GM18498 (cell line): ENCODE data around the gene MIF4GD.
A peak's percentile ranks its signal among the peaks of the same experiment; 100 is the strongest.
"Not testable (repeated sequence)": the region's sequence is repeated elsewhere in the genome, so short reads cannot be mapped to it uniquely, and the experiment has no call there.

ENCODE experiments used
- ATAC-seq: cut with Tn5 transposase; IDR thresholded peaks from one replicate; pipeline ENCODE4 v1.9.1; 2021; ENCODE audit warnings: mild to moderate bottlenecking, moderate library complexity; ENCODE audit not compliant: unreplicated experiment

Gene MIF4GD, protein sequence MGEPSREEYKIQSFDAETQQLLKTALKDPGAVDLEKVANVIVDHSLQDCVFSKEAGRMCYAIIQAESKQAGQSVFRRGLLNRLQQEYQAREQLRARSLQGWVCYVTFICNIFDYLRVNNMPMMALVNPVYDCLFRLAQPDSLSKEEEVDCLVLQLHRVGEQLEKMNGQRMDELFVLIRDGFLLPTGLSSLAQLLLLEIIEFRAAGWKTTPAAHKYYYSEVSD

DNA sequence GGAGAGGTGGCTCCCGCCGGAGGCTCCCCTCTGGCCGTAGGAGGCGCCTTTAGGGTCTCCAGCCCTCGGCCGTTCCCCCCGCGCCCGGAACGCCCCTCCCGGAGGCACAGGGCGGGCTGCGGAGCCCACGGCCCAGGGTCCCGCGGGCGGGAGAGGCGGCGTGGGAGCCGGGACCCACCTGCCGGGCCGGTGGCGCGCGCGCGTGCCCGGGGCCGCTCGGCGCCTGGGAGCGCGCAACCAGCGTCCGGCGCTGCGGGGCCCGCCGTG lies at the start of gene MIF4GD:
Gene MIF4GD (minus strand): TSS at position 266 of the 267 bp plus-strand sequence. CDS start 1,036 bp downstream, outside the sequence.
- no peak for ATAC-seq

DNA sequence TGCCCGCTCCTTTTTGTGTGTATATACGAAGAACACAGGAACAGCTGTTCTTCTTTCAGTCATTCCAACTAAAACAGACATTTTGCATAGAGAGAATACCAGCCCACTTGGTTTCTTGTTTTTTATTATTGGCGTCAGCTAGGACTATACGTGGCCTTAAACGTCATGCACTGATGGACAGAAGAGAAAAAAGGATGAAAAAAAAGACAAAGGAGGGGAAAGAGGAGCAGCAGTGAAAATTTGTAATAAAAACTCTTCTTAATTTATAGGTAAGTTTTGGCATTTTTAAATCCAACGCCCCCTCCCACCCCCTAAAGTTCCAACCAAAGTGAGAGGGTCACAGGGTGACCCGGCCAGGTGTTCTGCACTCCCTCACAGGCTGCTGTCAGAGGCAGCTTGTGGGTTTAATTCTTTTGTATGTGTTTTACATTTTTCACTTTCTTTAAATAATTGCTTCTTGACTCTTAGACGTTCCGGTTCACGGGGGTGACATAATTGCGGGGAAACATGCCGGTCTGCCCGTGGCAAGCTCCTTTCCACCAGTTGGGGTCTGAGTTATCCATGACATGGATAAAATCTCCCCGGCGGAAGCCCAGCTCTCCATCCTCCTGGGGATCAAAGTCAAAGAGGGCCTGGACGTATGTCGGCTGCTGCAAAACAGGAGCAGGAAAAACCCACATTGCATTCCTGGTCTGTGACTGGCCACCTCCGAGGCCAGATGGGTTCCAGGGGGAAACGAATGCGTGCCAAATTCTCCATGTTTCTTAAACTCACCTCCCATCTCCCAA lies 49.1 kb upstream of the MIF4GD start:
- ATAC-seq, result peak; percentile 59

DNA sequence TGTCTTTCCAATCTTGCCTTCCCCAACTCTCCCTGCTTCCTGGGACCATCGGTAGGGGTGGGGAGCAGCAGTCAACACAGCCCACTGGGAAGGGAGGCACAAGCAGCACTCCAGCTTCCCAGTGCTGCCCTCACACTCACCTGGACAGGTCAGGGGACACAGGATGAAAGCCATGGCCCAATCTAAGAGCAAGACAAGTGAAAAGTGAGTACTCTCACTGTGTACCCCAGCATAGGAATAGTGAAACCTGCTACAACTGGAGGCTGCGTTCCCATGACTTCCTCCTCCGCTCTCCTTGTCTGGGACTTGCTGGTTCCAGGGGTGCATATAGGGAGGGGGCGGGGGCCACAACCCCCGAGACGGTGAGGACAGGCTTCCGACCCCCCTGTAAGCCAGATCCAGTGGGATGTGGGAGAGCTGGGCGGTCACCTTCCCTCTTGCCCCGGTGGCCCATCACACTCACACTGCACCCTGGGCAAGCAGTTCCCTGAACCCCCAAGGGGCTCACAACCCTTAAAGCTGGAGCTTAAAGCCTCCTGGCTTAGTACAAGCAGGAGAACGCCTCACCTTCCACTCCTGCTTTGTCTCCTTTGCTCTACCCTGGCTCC lies 47.7 kb upstream of the MIF4GD start:
- ATAC-seq, result no peak

DNA sequence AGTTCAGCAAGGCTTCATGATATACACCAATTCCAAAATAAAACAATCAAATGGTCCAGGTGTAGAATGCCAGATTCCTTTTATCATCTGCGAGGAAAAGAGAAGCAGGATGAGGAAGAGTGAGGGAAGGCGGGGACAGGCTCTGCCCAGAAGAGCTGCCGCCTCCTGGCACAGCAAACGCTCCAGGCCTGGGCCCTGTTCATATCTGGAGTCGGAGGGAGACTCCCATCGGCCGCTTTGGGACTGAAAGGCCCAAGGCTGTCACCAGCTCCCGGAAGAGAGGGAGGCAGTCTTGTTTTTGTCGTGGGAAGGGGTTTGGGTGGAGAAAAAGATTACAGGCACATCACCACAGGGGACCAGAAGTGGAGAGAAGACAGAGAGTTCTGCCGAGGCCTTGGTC lies 47.2 kb upstream of the MIF4GD start:
- no peak for ATAC-seq

DNA sequence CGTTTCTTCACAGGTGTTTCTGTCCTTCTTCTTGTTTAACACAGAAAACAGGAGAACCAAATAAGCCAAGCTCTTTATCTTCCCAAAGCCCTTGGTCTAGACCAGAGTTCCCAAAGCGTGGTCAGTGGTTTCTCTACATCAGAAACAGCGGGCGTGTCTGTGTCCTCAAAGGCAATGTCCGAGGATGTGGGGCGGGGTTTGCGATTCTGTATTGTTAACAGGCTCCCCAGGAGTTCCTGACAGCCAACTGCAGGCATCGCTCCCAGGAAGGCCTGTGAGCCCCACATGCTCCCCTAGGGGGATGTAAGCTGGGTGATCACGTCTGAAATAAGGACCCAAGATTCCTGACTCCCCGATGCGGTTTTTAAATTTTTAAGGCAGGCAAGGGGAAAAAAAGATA lies 46.6 kb upstream of the MIF4GD start:
- ATAC-seq, result no peak

DNA sequence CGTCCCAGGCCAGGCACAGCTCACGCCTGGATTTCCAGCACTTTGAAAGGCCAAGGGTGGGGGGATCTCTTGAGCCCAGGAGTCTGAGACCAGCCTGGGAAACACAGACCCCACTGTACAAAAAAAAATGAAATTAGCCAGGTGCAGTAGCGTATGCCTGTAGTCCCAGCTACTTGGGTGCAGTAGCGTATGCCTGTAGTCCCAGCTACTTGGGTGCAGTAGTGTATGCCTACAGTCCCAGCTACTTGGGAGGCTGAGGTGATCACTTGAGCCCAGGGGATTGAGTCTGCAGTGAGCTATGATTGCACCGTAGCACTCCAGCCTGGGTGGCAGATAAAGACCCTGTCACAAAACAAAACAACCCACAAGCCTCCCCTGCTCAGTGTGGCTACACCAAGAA lies 45.2 kb upstream of the MIF4GD start:
- ATAC-seq, result no peak

DNA sequence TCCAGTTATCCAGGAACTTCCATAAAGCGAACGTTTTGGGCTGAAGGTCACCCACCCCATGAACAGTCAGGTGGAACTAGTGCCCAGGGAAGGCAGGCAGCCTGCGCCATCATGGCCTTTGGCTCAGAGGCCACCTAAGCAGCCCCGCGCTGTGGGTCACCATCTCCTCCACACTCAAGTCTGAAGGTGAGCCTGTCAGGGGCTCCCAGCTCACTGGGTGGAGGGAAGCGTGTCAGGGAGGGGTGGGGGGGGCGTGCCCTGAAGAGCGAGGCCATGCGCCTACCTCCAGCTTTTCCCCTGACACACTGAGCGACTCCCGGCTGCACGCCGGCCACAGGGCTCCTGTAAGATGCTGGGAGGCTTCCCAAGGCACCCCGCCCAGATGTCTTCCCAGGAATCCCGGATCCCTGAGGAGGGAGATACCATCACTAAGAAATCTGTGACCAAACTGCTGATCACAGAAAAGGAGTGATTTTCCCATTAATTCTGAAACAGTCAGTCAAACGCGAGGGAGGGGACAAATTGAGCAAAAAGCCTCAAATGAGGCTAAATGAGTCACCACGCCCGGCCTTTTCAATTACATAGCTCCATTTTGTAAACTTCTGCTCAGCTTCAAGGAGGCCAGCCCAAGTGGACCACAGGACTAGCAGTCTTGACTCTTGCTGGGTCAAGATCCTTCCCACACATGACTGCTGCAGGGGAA lies 44.7 kb upstream of the MIF4GD start:
- no peak for ATAC-seq

DNA sequence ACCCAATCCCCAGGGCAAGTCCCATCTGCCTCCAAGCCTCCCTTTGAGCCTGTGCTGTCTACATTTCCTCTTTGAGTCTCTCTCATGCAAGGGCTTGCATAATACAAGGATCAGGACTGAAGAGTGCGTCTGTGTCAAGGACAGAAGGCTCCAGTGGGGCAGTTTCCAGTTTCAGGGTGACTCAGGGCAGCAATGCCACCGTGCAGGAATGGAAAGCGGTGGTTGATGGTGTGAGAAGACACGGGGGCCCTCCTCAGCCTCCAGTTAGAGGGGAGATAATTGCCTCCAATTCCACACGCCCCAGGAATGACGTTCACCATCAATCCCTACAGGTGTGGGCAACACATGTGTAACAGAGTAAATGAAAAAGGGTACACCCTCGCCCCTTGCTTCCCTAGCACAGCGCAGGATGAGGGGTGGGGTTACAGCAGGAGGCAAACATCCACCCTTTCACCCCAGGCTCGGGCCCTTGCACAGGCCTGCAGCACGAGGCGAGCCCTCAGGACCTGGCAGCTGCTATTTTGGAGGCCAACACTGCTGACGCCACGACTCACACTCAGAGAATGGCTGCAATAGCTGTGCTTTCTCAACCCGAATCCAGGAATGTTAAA lies 43.0 kb upstream of the MIF4GD start:
- ATAC-seq, result peak; percentile 53

DNA sequence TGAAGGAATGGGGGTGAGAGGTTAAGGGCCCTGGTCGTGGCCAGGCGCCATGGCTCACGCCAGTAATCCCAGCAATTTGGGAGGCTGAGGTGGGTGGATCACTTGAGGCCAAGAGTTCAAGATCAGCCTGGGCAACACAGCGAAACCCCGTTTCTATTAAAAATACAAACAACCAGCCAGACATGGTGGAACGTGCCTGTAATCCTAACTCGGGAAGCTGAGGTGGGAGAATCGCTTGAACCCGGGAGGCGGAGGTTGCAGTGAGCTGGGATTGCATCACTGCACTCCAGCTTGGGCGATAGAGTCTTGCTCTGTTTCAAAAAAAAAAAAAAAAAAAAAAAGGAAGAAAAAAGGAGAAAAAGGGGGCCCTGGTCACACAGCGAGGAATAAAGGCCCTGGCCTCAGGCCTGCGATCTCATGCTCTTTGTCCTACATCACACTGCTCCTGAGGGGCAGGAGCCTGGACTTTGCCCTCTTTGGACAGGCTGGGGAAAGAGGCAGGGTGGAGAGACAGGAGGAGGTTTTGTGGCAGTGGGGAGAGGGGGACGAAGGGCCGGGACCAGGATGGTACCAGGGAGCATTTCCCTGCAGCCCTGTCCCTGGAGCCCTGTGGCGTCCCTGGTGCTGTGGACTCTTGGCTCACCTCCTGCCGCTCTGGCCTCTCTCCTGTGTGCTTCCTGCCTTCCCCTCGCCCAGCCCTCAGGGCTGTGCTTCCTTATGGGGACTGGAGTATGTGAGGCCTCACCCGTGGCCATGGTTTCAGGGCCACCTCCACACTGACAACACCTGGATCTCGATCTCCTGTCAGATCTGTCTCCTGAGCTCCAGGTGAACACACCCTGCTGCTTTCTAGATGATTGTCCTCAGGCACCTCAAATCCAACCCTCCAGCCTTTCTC lies 38.0 kb upstream of the MIF4GD start:
- no peak for ATAC-seq

DNA sequence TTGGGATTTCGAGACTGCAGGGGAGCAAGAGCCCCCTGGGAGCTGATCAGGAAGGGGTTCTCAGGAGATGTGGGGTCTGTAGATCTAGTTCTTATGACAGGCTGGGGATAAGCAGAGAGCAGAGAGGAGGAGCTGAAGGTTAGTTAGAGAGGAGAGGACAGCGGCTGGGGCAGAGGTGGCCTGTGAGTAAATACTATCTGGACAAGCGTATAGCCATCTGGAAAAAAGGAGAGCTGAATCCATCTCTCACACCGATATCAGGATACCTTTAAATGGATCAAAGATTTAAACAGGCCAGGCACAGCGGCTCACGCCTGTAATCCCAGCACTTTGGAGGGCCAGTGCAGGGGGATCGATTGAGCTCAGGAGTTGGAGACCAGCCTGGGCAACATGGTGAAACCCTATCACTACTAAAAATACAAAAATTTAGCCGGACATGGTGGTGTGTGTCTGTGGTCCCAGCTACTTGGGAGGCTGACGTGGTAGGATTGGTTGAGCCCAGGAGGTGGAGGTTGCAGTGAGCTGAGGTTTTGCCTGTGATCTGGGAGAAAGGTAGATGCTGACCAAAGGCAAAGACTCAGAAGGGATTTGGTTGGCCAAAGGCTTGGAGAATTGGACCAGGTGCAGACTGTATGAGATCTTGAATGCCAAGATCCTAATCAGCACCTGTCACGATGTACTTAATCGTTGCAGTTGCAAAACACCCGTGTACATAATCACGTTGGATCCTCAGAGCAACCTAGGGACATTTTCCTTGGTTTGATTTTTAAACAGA lies 37.1 kb upstream of the MIF4GD start:
- ATAC-seq, result no peak

DNA sequence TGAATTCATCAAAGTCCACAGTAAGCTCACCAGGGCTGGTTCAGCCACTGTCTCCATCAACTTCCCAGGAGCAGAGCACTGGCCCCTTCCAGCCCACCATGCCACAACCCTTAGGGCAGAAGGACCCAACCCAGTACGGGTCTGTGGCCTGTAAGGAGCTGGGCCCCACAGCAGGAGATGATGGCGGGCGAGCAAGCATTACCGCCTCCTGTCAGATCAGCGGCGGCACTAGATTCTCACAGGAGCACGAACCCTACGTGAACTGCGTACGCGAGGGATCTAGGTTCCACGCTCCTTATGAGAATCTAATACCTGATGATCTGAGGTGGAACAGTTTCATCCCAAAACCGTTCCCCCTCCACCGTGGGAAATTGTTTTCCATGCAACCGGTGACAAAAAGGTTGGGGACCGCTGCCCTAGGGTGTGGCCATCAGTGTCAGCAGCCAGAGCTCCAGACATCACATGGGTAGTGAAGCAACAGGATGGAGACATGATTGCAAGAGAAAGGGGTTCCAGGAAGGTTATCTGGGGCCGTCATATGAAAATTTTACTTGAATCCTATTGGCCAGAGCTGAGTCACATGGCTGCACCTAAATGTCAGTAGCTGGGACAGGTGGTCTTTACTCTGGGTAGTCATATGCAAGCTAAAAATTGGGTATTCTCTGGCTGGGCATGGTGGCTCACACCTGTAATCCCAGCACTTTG lies 30.6 kb upstream of the MIF4GD start:
- no peak for ATAC-seq

DNA sequence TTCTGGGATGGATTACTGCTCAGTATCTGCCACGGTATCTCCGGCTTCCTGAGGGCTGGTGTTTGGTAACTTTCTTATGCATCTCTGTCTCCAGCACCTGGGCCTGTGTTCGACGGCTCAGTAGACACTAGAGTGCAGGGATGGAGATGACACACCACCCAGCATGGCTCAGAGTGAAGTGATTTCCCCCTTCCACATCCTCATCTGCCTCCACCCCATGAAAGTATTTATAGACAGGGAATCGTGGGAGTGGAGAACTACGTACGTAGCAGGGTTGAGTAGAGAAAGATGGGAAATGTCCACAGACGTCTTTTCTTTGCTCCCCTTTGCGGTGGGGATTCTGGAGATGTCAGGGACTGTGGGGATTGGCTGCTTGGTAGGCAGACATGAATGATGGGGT lies 30.0 kb upstream of the MIF4GD start:
- ATAC-seq, result no peak

DNA sequence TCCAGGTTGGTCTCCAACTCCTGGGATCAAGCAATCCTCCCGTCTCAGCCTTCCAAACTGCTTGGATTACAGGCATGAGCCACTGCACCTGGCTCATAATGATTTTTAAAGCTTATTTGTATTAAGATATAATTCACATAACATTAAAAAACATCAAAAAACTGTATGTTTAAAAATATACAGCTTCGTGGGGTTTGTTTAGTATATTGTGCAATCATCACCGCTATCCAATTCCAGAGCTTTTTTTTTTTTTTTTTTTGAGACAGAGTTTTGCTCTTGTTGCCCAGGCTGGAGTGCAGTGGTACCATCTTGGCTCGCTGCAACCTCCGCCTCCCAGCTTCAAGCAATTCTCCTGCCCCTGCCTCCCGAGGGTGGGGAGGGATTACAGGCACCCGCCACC lies 29.2 kb upstream of the MIF4GD start:
- ATAC-seq, result no peak

DNA sequence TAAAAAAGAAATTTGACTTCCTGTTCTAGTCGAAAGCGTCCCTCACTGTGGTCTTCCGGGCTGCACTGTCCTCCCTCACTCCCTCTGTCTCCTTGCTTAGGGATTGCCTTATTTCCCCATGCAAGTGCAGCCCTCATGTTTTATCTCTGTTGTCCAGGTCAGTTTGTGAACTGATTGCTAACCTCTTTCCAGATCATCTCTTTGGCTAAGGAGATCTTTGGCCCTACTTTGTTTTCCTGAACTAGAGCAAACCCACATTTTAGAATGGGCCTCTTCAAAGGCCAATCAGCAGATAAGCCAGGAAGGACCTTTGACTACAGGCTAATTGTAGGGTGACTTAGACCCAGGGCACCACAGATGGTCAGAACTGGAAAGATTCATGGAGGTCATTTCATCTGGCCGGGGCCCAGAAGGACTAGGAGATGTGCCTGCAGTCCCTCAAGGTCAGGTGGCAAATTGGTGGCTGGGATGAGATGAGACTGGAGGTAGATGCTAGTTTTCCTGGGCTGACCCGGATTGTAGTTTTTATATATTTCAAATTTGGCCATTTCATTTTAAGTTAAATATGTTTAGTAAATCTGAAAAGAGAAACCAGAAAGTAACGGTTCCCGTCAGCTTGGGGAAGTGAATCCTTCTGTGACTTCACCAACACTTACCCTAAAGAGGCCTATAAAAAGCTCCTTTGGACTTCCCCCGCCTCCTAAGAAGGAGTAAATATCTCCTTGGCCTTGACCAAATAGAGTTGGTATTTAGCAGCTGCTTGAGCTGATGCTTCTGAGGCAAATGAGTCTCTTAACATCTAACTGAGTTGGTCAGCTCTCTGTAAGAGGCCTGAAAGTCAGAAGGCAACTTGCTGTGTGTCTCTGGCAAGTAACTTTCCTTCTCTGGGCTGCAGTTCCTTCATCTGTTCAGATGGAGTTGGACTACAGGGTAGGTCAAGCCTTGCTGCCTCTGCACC lies 24.4 kb upstream of the MIF4GD start:
- peak; percentile 66 for ATAC-seq

DNA sequence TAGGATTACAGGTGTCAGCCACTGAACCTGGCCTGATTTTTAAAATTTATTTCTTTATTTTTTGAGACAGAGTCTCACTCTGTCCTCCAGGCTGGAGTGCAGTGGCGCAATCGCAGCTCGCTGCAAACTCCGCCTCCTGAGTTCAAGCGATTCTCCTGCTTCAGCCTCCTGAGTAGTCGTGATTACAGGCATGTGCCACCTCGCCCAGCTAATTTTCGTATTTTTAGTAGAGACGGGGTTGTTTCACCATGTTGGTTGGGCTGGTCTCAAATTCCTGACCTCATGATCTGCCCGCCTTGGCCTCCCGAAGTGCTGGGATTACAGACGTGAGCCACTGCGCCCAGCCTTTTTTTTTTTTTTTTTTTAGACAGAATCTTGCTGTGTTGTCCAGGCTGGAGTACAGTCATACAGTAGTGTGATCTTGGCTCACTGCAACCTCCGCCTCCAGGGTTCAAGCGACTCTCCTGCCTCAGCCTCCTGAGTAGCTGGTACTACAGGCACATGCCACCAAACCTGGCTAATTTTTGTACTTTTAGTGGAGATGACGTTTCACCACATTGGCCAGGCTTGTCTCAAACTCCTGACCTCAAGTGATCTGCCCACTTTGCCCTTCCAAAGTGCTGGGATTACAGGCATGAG lies 21.9 kb upstream of the MIF4GD start:
- not testable (repeated sequence) for ATAC-seq

DNA sequence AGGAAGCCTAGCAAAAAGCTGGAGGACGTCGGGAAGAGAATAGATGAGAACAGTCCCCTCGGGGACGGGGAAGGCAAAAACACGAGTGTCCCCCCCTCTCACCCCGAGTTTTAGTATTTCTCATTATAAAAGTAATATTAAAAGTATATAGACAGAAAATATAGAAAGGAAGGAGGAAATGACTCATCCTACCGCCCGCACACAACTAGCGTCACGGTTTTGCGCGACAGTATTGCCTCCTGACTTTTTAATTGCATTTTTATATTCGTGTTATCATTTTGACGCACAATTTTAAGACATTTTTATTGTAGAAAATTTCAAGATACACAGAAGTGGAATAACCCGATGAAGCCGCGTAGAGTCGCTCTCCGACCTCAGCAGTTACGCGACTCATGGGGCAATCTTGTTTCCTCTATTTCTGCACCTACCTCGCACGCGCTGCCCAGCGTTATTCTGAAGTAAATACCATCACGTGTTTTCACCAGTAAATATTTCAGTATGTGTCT lies 18.9 kb upstream of the MIF4GD start:
- ATAC-seq, result peak; percentile 32
